ENCODE results near the gene GLMN.
"Not testable (repeated sequence)": the region's sequence is repeated elsewhere in the genome, so short reads cannot be mapped to it uniquely, and the experiment has no call there.

DNA sequence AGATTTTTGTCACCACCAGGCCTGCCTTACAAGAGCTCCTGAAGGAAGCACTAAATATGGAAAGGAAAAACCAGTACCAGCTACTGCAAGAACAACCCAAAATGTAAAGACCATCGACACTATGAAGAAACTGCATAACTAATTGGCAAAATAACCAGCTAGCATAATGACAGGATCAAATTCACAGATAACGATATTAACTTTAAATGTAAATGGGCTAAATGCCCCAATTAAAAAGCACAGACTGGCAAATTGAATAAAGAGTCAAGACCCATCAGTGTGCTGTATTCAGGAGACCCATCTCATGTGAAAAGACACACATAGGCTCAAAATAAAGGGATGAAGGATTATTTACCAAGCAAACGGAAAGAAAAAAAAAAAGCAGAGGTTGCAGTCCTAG is 44.1 kb downstream of the GLMN start:
- TF ChIP-seq, protein P1, sequence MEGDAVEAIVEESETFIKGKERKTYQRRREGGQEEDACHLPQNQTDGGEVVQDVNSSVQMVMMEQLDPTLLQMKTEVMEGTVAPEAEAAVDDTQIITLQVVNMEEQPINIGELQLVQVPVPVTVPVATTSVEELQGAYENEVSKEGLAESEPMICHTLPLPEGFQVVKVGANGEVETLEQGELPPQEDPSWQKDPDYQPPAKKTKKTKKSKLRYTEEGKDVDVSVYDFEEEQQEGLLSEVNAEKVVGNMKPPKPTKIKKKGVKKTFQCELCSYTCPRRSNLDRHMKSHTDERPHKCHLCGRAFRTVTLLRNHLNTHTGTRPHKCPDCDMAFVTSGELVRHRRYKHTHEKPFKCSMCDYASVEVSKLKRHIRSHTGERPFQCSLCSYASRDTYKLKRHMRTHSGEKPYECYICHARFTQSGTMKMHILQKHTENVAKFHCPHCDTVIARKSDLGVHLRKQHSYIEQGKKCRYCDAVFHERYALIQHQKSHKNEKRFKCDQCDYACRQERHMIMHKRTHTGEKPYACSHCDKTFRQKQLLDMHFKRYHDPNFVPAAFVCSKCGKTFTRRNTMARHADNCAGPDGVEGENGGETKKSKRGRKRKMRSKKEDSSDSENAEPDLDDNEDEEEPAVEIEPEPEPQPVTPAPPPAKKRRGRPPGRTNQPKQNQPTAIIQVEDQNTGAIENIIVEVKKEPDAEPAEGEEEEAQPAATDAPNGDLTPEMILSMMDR (IDR thresholded peaks at IDR 0.05) = not testable (repeated sequence)
- not testable (repeated sequence) for TF ChIP-seq POLR2A (IDR thresholded peaks at IDR 0.05)
